Sigmoid colon (tissue), 7 donors: Measurements from ENCODE around the gene TM9SF3. TPM values are rescaled to one million over a fixed set of nuclear protein-coding genes. Genes with fewer than 3 reads are reported as not detected.

Source experiments
- DNase-seq: peaks from one replicate; pipeline ENCODE4 v3.0.0-alpha.2; 2019
- H3K27ac ChIP-seq, 4 donors: fragments of 200-600 bp; sonication (generic); one replicate each; pipeline ENCODE4 v1.5.1; 2016 to 2019; ENCODE audit warnings: mild to moderate bottlenecking in 1 of 4
- H3K27me3 ChIP-seq, 3 donors: fragments of 200-600 bp; sonication (generic); one replicate each; pipeline ENCODE4 v1.5.1; 2019; ENCODE audit warnings: mild to moderate bottlenecking in 1 of 3
- H3K36me3 ChIP-seq, 4 donors: fragments of 200-600 bp; sonication (generic); one replicate each; pipeline ENCODE4 v1.5.1; 2016 to 2019
- H3K4me1 ChIP-seq, 4 donors: fragments of 200-600 bp; sonication (generic); one replicate each; pipeline ENCODE4 v1.5.1; 2017 to 2019
- H3K4me3 ChIP-seq, 4 donors: fragments of 200-600 bp; sonication (generic); one replicate each; pipeline ENCODE4 v1.5.1; 2017 to 2019; ENCODE audit warnings: mild to moderate bottlenecking in 2 of 4, moderate library complexity in 1 of 4
- H3K9me3 ChIP-seq, 4 donors: fragments of 200-600 bp in 3 of 4; sonication (generic) in 3 of 4; one replicate each; pipeline versions ENCODE4 v1.5.1 to v1.6.1; 2013 to 2019
- EP300 ChIP-seq, 4 donors: sonication (generic); formaldehyde crosslinking; IDR thresholded peaks; one replicate each; pipeline ENCODE4 v1.6.1; 2017; ENCODE audit warnings: antibody characterized with exemption in 4 of 4
- POLR2A ChIP-seq, 2 donors: fragments of 450-650 bp; IDR thresholded peaks; one replicate each; pipeline ENCODE4 v1.6.1; 2016; ENCODE audit warnings: antibody characterized with exemption in 2 of 2, mild to moderate bottlenecking in 2 of 2, moderate library complexity in 2 of 2
- POLR2AphosphoS5 ChIP-seq, 4 donors: sonication (generic); formaldehyde crosslinking; IDR thresholded peaks; one replicate each; pipeline ENCODE4 v1.6.1; 2017; ENCODE audit warnings: antibody characterized with exemption in 4 of 4
- whole genome bisulfite sequencing, 2 donors: extraction: QIAGEN DNeasy Blood & Tissue Kit; methylation state at CpG; one replicate each; pipeline ENCODE4 v1.1.7; 2013; 5-methylcytosine and 5-hydroxymethylcytosine counted together
- intact Hi-C: fragments of 100-400 bp; cut with DNase I; formaldehyde crosslinking; loops from one replicate; pipeline ENCODE4 v1.15.1; 2023
- polyA plus RNA-seq, 3 donors: library from polyadenylated mRNA; stranded (reverse); fragments of 200-250 nt; gene quantifications; one replicate each; pipeline ENCODE4 v1.2.3, GENCODE V29; 2013
- total RNA-seq, 4 donors: library from RNA; depleted of rRNA; stranded (reverse); fragments of >200 nt; gene quantifications; one replicate each; pipeline ENCODE4 v1.1.0, GENCODE V29; 2016
- TF ChIP-seq, protein P1 (sequence below), 4 experiments: fragments of 450-650 bp in 3 of 4; fragments of 200-600 bp in 1 of 4; IDR thresholded peaks; one replicate each; pipeline ENCODE4 v1.5.1; 2016 to 2019; ENCODE audit warnings: antibody characterized with exemption in 4 of 4, mild to moderate bottlenecking in 3 of 4, moderate library complexity in 2 of 4
- donor health status: healthy with polysubstance abuse.
- donor health status: Bipolar disorder and iron deficiency.
- donor health status: healthy.

Gene TM9SF3
- total and polyA plus RNA-seq, 7 donors, result 18.5 to 115 (median 104) TPM

DNA sequence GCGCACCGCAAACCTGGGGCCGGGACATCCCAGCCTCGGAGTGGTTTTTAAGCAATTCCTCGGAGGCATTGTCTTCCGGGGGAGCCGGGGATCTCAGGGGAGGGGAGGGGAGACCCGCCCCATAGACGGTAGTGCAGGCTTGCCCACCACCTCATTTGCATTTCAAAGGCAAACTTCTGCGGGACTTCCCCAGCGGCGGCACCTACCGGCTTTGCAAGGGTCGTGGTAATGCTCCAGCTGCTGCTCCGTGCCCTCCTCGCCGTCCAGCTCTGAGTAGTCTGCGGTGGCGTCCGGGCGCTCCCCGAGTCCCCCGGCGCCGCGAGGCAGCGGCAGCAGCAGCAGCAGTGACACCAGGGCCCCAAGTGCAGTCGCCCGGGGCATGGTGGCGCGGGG lies 73.5 kb downstream of the TM9SF3 start:
- H3K9me3 ChIP-seq, result no peaks in the 10 kb centered on the region
- no peak for DNase-seq
- H3K27me3 ChIP-seq, result peaks cover 0 to 20% (median 0%) of the 10 kb centered on the region in 3 donors
- H3K36me3 ChIP-seq, result peaks cover 0 to 6% (median 0%) of the 10 kb centered on the region in 4 donors
- H3K4me1 ChIP-seq, result peaks cover 0 to 26% (median 22%) of the 10 kb centered on the region in 4 donors
- H3K4me3 ChIP-seq, result peak overlapping the region; percentile 29 to 60 (median 54)
- TF ChIP-seq POLR2AphosphoS5 (IDR thresholded peaks at IDR 0.05) (no peak), EP300 (IDR thresholded peaks at IDR 0.05) (no peak), POLR2A (IDR thresholded peaks at IDR 0.05) (no peak)
- TF ChIP-seq, protein P1, sequence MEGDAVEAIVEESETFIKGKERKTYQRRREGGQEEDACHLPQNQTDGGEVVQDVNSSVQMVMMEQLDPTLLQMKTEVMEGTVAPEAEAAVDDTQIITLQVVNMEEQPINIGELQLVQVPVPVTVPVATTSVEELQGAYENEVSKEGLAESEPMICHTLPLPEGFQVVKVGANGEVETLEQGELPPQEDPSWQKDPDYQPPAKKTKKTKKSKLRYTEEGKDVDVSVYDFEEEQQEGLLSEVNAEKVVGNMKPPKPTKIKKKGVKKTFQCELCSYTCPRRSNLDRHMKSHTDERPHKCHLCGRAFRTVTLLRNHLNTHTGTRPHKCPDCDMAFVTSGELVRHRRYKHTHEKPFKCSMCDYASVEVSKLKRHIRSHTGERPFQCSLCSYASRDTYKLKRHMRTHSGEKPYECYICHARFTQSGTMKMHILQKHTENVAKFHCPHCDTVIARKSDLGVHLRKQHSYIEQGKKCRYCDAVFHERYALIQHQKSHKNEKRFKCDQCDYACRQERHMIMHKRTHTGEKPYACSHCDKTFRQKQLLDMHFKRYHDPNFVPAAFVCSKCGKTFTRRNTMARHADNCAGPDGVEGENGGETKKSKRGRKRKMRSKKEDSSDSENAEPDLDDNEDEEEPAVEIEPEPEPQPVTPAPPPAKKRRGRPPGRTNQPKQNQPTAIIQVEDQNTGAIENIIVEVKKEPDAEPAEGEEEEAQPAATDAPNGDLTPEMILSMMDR (IDR thresholded peaks at IDR 0.05), result no peak
- intact Hi-C loops, result loop anchor here (1.0 to 5.0 kb wide), 4 partner anchors 109 to 319 kb away; partner anchors contain the start of gene LCOR
- peak overlapping the region in 3 of 4 donors; percentile 52 to 64 (median 58) for H3K27ac ChIP-seq
- WGBS, 2 donors, result 0 to 1% methylated on average over 31 of the region's 31 CpGs

DNA sequence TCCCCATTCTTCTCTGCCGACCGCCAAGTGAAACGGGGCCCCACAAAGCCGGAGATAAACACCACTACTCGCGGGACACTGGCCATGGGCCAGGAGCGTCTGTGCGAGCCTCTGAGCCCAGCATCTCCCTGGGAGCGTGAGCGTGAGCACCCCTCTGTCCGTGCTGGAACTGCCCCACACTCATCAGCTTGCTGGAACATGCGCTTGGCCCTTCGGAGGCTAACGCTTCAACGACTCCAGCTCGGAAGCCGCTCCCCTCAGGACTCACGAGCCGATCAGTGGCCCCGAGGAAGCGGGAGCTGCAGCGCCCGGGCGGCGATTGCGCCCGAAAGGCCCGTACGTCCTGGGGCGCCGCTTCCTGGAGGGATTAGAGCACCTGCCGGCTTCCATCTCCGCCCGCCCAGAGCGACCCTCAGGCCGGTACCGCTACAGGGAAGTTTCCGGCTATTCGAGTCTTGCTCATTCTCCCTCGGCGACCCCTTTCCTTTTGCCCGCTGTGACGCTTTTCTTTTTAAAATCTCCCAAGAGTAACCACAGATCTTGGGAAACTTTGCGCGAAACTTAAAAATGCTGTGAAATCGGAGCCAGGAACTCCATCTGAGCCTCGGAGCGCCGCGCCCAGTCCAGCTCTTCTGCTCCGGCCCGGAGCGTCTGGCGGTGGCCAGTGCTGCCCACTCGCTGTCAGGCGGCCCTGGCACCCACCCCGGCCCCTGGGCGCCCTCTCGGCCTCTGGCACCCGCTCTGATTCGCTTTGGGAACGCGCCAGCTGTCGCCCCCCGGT lies 74.1 kb downstream of the TM9SF3 start:
- 1 to 2% methylated on average over 65 of the region's 65 CpGs for WGBS, 2 donors
- DNase-seq, result no peak
- H3K36me3 ChIP-seq, result no peaks in the 10 kb centered on the region
- H3K4me3 ChIP-seq, result peak overlapping the region; percentile 29 to 60 (median 54)
- intact Hi-C loops, result loop anchor here (1.0 to 5.0 kb wide), 4 partner anchors 110 to 320 kb away; partner anchors contain the start of gene LCOR
- TF ChIP-seq POLR2A (IDR thresholded peaks at IDR 0.05), result no peak
- TF ChIP-seq, protein P1 (IDR thresholded peaks at IDR 0.05), result no peak
- no peak for TF ChIP-seq POLR2AphosphoS5 (IDR thresholded peaks at IDR 0.05)
- no peak for TF ChIP-seq EP300 (IDR thresholded peaks at IDR 0.05)
- H3K9me3 ChIP-seq, result no peaks in the 10 kb centered on the region
- H3K4me1 ChIP-seq, result peaks cover 0 to 26% (median 22%) of the 10 kb centered on the region in 4 donors
- H3K27ac ChIP-seq, result peak overlapping the region in 1 of 4 donors; percentile 64
- peaks cover 0 to 20% (median 0%) of the 10 kb centered on the region in 3 donors for H3K27me3 ChIP-seq

DNA sequence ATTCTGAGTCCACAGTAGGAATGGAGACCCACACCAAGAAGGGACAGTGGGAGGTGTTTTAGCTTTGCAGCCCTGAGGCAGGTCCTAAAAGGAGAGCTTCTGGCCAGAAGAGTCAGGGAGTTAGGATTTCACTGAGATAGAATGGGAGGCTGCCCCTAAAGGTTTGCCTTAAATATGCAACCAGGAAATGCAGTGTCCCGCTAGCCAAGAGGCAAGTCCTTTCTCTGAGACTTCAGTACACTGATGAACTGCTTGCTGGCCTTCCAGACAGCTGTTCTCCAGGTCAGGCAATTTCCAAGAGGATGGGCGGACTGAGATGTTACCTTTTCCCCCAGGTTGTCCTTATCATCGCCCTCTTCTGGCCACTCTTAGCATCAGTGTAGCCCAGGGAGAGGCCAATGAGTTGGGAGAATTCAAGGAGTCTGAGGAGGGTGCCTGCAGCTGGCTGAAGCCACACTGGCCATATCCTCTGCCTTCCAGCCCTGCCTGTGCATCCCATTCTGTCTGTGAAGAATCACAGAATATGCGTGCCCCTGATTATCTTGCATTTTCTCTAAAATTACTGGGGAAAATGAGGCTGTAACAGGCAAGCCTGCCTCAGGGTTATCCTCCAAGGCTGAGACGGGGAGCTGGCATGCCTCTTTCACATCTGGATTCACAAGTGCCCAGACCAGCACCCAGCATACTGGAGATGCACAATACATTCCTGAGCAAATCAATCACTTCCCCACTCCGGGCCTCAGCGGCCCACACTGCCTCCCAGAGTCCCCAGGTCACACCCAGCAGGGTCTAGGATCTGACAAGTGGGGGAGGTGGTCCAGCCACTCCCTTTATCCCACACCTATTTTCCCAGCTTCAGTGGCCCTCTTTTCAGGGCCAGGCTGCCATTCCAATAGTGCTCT lies 75.5 kb downstream of the TM9SF3 start:
- intact Hi-C loops, result loop anchor here (5.0 kb wide), 2 partner anchors 111 to 321 kb away; partner anchors contain the start of gene LCOR
- Histone ChIP-seq H3K27ac (no peak overlapping the region), H3K27me3 (peaks cover 0 to 20% (median 0%) of the 10 kb centered on the region in 3 donors), H3K4me3 (no peak overlapping the region), H3K9me3 (no peaks in the 10 kb centered on the region), H3K4me1 (peaks cover 0 to 26% (median 22%) of the 10 kb centered on the region in 4 donors), H3K36me3 (no peaks in the 10 kb centered on the region)
- 55 to 63% methylated on average over 7 of the region's 7 CpGs for WGBS, 2 donors
- TF ChIP-seq EP300 (IDR thresholded peaks at IDR 0.05) (no peak), POLR2A (IDR thresholded peaks at IDR 0.05) (no peak), POLR2AphosphoS5 (IDR thresholded peaks at IDR 0.05) (no peak)
- TF ChIP-seq, protein P1 (IDR thresholded peaks at IDR 0.05), result peak in 3 of 4 experiments; percentile 25 to 43 (median 25)
- DNase-seq, result no peak

DNA sequence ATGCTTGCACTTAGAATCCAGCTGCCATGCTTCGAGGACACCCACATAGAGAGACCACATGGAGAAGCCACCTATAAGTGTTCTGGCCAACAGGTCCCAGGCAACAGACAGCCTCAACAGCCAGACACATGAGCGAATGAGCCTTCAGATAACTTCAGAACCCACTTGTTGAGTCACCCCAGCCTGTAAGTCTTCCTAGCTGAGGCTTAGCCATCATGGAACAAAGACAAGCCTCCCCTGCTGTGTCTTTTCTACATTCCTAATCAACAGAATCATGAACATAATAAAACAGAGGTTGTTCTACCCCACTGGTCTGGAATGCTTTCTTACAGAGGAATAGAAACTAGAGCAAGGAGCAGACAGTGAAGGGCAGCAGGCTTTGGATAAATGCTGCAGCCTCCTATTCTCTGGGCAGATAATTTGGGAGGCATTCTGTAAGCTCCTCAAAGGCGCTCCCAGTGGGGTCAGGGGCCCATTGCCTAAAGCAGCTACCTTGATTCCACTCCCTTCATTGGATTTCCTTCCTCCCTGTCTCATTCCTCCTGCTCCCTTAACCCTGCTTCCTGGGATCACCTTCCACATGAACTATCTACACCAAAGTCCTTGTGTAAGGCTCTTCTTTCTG lies 77.7 kb downstream of the TM9SF3 start:
- Histone ChIP-seq H3K4me3 (no peak overlapping the region), H3K36me3 (no peaks in the 10 kb centered on the region), H3K4me1 (peaks cover 0 to 26% (median 18%) of the 10 kb centered on the region in 4 donors), H3K27ac (no peak overlapping the region), H3K9me3 (no peaks in the 10 kb centered on the region), H3K27me3 (peaks cover 0 to 20% (median 0%) of the 10 kb centered on the region in 3 donors)
- WGBS, 2 donors, result 88 to 95% methylated on average over 3 of the region's 3 CpGs
- DNase-seq, result no peak
- intact Hi-C loops, result no loop called here
- TF ChIP-seq EP300 (IDR thresholded peaks at IDR 0.05), result no peak
- TF ChIP-seq POLR2A (IDR thresholded peaks at IDR 0.05), result no peak
- TF ChIP-seq, protein P1 (IDR thresholded peaks at IDR 0.05), result no peak
- TF ChIP-seq POLR2AphosphoS5 (IDR thresholded peaks at IDR 0.05), result no peak
